Right renal cortex interstitium (tissue), 3 donors: ENCODE results near the gene ZFYVE16. TPM values are rescaled to one million over a fixed set of nuclear protein-coding genes. Genes with fewer than 3 reads are reported as not detected.
"Not testable (repeated sequence)": the region's sequence is repeated elsewhere in the genome, so short reads cannot be mapped to it uniquely, and the experiment has no call there.

Experiments
- DNase-seq, 3 donors: peaks; one replicate each; pipeline ENCODE4 v3.0.0-alpha.2; 2013; ENCODE audit warnings: low read depth in 3 of 3, low spot score in 2 of 3
- polyA plus RNA-seq, 3 donors: library from polyadenylated mRNA; unstranded; fragments of 120-200 nt; gene quantifications; one replicate each; pipeline ENCODE4 v1.2.1, GENCODE V29; 2013; ENCODE audit not compliant: insufficient read length in 3 of 3

ZFYVE16 gene
- polyA plus RNA-seq, result 10 to 100 TPM; 60.6 to 73.3 (median 68.7) TPM

GRCh38 chr5:80407735-80408483 lies at the start of gene ZFYVE16:
Gene ZFYVE16, plus strand, starts transcription at chr5:80408064. Its CDS starts 26,084 bp downstream, at chr5:80434148.
- peak; percentile 95 to 98 (median 98) for DNase-seq

DNA sequence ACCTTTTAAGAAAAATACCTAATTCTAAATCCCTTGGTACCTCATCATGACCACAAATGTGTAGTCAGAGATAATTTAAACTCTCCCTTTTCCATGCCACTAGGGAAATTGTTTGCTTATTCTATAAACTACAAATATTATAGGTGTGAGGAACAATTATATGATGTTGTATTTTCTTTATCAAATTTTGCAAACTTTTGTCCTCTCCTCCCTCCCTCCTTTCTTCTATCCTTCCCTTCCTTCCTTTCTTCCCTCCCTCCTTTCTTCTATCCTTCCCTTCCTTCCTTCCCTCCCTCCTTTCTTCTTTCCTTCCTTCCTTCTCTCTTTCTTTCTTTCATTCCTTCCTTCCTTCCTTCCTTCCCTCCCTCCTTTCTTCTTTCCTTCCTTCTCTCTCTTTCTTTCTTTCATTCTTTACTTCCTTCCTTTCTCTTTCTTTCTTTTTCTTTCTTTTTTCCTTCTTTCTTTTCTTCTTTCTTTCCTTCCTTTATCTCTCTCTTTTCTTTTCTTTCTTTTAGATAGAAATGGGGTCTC lies 46.9 kb upstream of the ZFYVE16 start:
- no peak for DNase-seq

DNA sequence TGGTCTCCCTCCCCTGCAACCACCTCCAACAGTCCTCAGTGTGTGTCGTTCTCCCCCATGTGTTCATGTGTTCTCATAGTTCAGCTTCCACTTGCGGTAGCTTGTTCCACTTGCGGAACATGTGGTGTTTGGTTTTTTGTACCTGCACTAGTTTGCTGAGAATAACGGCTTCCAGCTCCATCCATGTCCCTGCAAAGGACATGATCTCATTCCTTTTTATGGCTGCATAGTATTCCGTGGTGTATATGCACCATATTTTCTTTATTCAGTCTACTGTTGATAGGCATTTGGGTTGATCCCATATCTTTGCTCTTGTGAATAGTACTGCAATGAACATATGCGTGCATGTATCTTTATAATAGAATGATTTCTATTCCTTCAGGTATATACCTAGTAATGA lies 43.0 kb upstream of the ZFYVE16 start:
- no peak for DNase-seq

DNA sequence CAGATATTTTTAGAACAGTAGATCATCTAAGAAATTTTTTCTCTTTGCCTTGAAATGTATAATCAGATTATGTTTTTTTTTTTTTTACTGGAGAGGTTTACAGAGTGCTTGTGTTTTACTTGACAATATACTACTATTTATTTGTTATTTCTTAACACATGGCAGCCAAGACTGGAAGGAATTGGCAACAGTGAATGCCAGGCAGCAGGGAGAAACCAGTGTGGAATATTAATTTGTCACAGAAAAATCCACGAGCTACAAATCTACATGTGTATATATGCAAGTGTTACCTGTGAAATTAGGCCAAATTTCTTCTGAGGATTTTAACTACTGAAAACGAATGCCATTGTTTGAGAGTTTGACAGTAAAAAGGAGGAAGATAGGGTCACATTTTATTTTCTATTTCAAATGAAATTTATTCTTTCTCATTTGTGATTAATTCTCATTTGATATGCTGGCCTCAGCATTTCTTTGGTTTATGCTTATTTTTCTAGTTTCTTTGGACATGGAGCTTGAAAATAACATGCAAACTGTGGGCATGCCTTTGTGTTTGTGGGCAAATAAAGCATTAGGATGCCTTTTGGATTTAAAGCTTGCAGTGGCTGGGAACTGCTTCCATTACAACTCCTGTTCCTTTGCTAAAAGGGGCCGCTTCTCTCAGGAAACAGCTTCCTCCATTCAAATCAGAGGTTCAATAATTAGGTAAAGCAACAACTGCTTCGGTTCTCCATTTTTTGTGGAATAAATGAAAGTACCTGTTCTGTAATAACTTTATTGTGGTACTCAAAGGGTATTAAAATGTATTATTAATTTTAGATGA lies 39.0 kb upstream of the ZFYVE16 start:
- no peak for DNase-seq

GRCh38 chr5:80369521-80369920 lies 38.3 kb upstream of the ZFYVE16 start:
- DNase-seq, result no peak

DNA sequence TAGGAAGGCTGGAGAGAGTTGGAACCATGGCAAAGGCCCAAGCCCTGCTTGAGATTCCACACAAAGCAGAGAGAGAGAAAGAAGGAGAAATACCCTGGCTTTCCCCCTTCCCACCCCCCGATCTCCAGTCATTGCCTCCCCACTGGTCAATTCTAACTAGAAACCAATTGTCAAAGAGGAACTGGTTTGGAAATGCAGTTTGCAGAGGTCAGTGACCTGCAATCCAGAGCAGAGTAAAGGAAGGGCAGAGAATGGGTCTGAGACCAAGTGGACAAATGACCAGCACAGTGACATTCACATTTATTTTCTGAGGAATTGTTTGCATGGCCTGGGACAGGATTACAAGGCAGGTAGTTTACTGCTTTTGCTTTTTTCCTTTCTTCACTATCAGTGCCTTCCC lies 37.5 kb upstream of the ZFYVE16 start:
- DNase-seq, result no peak

DNA sequence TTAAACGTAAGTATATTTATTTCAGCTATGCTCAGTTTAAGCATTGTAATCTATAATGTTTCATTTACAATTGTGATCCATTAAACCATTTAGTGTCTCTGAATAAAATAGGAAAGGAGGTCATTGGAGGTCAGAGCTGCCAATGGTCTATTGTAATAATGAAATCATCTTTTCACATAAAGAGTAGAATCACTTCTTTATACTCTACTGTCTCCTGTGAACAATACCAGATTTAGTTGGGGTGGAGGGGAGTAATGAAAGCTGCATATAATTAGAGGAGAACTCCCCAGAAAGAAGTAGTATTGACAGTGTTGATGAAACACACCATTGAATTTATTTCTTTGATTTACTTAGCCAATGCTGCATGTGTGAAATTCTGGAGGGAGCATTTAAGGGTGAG lies 35.1 kb upstream of the ZFYVE16 start:
- no peak for DNase-seq

GRCh38 chr5:80374188-80374587 lies 33.7 kb upstream of the ZFYVE16 start:
- no peak for DNase-seq

GRCh38 chr5:80376557-80376956 lies 31.3 kb upstream of the ZFYVE16 start:
- DNase-seq, result no peak

GRCh38 chr5:80382488-80382887 lies 25.4 kb upstream of the ZFYVE16 start:
- no peak for DNase-seq

DNA sequence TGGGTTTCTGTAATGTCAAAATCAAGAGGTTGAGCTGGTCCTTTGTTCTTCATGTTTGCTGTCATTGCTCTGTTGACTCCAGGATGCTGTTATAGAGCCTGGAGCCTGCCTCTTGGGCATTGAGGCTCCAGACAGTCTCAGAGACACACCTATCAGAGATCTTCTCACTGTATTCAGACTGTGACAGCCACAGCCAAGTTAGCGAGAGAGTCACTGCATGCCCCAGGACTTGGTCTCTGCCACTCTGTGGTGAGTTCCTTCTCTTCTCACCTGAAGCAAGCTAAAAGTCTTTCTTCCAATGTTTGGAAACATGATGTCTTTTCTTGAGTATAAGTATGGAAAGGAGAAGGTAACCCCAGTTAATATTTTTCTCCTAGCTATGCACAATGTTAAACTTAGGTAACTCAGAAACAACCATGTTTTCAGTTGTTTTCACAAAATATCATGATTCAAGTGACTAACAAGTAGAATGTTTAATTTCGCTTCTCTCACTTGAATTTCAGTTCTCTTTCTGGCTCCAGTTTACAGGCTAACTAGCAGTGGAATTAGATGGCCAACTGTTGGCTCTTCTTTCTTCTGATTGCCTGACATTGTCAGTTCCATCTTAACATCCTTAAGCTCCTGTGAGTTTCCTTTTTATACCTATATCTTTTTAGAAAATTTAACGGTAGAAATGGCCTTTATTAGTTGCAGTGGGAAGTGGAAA lies 20.6 kb upstream of the ZFYVE16 start:
- no peak for DNase-seq

GRCh38 chr5:80389580-80389979 lies 18.3 kb upstream of the ZFYVE16 start:
- no peak for DNase-seq

DNA sequence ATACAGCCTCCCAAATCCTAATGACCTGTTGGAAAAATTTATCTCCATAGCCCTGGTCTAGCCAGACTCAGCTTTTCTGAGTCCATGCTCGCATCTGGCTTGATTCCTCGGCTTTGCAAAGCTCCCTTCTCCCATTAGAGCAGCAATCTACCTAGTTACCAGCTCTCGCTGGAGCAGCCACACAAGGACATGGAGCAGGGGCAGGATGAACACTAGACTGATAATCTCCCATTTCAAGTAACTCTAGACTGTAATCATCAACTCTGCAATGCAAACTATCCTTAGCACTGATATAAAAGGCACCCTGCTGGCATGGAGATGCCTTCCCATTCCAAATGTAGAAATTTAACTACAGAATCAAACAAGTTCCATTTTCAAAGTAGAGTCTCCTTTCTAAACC lies 17.5 kb upstream of the ZFYVE16 start:
- DNase-seq, result not testable (repeated sequence)

- DNase-seq, result not testable (repeated sequence)
These were observed 16.6 kb upstream of the ZFYVE16 start for GRCh38 chr5:80391267-80391666.

- DNase-seq, result no peak
These were observed 8.2 kb upstream of the ZFYVE16 start for GRCh38 chr5:80399526-80400239.

DNA sequence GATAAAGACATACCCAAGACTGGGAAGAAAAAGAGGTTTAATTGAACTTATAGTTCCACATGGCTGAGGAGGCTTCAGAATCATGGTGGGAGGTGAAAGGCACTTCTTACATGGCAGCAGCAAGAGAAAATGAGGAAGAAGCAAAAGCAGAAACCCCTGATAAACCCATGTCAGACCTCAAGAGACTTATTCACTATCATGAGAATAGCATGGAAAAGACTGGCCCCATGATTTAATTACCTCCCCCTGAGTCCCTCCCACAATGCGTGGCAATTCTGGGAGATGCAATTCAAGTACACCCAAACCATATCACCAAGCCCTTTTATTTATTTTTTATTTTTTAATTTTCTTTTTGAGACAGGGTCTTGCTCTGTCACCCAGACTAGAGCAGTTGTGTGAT lies 7.5 kb upstream of the ZFYVE16 start:
- not testable (repeated sequence) for DNase-seq

- DNase-seq, result no peak
These were observed 4.1 kb upstream of the ZFYVE16 start for GRCh38 chr5:80403782-80404181.

DNA sequence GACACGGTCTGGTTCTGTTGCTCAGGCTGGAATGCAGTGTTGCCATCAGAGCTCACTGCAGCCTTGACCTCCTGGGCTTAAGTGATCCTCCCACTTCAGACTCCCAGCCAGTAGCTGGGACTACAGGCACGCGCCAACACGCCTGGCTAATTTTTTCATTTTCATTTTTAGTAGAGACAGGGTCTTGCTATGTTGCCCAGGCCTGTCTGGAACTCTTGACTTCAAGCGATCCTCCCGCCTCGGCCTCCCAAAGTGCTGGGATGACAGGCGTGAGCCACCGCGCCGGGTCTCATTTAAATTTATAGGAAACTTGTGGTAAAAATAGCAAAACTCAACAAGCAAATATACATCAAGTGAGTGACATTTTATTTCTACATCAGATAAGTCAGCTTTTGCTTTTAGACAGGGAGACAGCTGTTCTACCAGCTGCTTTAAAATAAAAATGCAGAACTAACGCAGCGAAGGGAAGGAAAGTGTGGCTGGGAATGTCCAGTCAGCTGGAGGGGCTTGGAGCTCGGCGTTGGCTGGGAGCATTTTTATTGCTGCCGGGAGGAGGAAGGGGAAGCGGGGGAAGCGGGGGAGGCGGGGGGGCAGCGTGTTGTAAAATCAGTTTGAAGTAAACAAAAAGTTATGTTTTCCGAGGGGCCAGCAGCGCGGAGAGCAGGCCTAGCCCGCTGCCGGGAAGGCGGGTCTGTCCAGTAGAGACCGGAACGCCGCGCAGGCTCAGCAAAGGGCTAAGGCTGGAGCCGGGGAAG lies 707 bp upstream of the ZFYVE16 start:
- no peak for DNase-seq

GRCh38 chr5:80408484-80409366 lies 861 bp downstream of the ZFYVE16 start:
- no peak for DNase-seq
